ENCODE measurements around the gene ZNF280A.

The ZNF280A gene, protein sequence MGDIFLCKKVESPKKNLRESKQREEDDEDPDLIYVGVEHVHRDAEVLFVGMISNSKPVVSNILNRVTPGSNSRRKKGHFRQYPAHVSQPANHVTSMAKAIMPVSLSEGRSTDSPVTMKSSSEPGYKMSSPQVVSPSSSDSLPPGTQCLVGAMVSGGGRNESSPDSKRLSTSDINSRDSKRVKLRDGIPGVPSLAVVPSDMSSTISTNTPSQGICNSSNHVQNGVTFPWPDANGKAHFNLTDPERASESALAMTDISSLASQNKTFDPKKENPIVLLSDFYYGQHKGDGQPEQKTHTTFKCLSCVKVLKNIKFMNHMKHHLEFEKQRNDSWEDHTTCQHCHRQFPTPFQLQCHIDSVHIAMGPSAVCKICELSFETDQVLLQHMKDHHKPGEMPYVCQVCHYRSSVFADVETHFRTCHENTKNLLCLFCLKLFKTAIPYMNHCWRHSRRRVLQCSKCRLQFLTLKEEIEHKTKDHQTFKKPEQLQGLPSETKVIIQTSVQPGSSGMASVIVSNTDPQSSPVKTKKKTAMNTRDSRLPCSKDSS

DNA sequence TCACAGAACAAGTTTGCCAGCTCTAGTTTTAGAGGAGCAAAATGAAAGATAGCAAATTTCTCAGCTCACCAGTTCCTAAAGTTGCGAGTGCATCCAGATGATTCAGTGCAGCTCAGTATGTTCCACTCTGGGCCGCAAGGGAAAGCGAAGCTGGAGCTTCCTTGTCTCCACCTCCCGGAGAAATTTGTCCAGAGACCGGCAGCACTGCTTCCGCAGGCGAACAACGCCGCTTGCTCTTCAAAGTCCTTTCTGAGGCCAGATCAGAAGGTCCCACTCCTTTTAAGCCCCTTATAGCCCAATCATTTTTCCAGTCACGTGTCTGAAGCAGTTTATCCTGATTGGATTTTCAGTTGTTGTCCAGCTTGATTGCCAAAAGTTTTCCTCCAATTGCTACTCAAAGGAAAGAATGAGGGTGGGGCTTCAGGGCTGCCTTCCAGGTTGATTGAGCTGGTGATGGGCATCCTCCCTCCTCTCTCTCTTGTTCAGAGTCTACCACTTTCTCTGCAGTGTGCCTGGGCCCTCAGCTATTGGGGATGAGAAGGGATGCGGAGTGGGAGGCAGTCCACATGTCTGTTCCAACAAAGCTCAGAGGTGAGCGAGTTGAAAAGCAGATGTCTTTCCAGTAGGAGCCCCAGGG lies at the start of gene ZNF280A:
ZNF280A (minus strand) TSS at position 251 of the 637 bp plus-strand sequence. CDS start 4,640 bp downstream, outside the sequence.
- DNase-seq = no peak

DNA sequence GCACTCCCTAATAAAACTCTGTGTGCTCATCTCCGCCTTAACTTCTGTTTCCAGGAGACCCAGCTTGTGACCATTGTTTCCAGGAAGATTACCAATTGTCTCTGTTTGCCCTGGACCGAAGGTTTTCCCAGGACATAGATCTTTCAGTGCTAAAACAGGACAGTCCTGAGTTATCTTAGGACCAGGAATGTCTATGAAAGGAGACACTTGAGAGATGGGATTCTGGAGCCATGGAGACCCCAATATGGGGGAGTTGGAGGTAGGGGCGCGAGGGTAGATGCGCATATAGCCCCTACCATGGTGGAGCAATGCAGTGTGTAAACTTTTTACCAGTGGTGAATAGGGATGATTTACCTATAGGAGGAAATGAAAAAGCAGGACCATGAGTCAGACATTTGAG lies 49.1 kb upstream of the ZNF280A start:
- DNase-seq = no peak

DNA sequence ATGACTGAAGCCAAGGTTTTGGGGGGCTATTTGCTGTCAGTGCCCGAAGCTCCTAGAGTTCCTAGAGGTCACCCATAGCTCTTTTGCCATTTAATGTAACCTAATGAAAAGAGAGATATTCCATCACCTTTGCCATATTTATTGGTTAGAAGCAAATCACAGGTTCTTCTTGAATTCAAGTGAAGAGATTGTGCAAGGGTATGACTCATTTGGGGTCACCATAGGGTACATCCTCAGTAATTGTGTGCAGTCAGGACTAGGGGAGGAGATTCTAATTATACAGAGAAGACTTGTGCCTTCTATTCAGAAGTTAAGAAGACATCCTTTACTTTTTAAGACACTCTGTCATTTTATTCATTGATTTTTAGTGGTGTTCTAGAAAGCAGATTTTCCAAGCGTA lies 45.9 kb upstream of the ZNF280A start:
- no peak for DNase-seq

DNA sequence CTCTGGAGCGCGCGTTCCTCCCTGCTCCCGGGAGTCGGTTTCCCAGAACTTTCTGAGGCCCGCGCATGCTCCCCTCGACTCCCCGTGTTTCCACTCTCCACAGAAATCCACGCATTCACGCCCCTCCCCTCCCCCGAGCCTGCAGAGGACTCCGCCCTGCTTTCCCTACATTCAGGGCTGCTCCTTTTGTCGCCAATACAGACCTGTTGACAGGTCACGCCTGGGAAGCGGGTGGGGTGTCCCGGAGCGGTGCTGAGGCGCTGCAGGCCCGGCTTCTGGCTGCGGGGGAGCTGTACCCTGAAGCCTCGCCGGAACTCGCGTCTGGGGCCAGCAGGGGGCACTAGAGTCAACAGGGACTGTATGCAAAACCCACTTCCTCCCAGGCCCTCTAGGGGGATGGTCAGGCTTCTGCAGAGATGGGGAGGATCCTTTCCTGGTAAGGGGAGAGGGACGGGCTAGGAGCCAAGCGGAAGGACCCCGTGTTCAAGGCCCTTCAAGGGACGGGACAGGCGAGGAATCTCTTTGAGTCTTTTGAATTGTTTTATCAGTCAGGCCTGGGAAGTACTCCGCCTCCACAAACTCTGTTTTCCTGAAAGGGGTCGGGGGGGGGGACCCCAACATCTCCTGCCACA lies 39.0 kb upstream of the ZNF280A start, which contains the start of gene PRAME:
PRAME (minus strand) TSS at position 294 of the 632 bp plus-strand sequence. CDS start 2,433 bp downstream, outside the sequence.
- peak; percentile 54 for DNase-seq

DNA sequence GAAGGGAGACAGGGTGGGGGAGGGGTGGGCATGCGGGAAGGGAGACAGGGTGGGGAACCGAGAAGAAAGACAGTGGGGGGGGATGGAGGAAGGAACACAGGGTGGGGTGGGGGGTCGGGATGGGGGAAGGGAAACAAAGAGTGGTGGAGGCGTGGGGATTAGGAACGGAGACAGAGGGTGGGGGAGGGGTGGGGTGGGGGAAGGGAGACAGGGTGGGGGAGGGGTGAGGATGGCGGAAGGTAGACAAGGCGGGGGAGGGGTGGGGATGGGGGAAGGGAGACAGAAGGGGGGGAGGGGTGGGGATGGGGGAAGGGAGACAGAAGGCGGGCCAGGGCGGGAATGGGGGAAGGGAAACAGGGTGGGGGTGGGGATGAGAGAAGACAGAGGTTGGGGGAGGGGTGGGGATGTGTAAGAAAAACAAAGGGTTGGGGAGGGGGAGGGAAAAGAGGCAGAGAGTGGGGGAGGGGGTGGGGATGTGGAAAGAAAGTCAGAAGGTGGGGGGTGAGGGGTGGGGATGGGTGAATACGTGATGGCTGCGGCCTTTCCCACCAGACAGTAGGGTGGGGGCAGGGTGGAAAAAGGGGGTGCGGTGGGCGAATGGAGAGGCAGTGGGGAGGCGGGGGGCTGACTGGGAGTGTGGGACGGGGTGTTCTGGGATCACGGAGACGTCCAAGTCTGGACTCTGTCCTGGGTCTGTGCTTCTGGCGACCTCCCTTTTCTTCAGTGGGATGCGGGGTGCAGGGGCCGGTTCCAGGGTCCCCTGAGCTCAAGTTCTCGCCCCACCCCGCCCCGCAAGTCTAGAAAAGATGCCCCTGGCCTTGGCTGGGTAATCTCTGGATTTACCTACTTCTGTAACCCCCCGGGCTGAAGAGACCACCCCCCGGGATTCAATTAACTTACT lies 38.3 kb upstream of the ZNF280A start:
- DNase-seq = no peak

DNA sequence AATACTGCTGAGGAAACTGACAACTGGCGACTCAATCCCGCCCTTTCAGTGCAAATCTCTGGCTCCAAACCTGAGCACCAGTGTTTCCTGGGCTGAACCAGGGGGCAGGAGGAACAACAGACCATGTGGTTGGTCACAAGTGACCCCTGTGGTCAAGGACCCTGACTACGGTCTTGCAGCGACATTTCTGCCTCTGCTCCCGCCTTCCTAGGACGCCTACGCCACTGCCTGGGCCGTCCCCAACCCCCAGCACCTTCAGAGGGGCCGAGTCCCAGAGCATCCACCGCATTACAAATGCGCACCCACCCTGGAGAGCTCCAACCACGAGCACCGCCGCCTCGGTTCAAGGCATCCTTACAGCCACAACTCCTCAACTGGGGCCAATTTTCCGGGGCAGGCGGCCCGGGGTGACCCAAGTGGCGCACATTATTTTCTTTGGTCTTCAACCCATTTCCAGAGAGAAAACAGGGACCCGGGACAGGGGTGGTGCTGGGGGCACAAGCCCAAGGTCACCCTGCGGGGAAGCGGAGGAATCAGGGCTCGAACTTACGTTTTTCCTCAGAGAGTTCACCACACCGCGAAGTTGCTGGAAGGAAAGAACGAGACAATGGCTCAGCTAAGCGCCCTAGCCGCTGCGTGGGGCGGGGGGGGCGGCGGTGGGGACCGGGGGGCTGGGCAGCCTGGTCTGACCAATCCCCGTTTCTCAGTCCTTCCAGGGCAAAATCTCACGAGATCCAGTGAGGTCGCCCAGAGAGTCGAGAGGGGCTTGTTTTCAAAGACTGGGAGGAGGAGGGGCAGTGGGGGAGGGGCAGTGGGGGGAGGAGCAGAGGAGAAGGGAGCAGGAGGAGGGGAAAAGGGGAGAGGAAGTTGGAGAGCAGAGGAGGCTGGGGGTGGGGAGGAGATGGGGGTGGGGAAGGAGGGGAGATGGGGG lies 37.2 kb upstream of the ZNF280A start:
- DNase-seq = no peak

DNA sequence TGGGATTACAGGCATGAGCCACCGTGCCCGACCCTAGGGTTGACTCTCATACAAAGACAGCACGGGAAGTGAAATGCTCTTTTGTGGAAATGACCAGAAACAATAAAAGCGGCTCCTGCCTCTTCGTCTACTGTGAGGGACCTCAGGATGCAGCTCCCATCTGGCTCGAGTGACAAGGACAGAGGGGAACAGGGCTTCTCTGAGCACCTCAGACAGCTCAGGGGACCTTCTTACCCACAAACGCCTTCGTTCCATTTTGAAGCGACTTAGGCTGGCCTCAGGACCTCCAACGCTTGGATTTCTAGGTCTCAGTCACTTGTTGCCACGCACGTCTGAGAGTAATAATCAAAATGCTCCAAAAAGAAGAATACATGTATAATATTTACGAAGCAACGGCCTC lies 36.5 kb upstream of the ZNF280A start:
- DNase-seq = no peak

DNA sequence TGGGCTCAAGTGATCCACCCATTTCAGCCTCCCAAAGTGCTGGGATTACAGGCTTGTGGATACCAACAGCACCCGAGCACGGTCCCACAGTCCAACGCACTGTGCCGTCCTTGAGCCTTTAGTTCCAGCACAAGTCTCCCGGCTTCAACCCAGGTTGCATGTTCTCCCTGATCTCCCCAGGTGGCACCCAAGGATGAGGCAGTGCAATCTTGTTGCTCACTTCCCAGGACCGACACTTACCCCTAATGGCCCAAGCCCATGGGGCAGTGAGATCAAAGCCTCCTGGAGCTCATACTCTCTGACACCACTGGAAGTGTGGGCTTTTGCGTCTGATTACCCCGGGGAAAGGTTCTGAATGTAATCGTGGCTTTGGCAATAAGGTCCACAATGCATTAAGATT lies 35.5 kb upstream of the ZNF280A start:
- DNase-seq = no peak

DNA sequence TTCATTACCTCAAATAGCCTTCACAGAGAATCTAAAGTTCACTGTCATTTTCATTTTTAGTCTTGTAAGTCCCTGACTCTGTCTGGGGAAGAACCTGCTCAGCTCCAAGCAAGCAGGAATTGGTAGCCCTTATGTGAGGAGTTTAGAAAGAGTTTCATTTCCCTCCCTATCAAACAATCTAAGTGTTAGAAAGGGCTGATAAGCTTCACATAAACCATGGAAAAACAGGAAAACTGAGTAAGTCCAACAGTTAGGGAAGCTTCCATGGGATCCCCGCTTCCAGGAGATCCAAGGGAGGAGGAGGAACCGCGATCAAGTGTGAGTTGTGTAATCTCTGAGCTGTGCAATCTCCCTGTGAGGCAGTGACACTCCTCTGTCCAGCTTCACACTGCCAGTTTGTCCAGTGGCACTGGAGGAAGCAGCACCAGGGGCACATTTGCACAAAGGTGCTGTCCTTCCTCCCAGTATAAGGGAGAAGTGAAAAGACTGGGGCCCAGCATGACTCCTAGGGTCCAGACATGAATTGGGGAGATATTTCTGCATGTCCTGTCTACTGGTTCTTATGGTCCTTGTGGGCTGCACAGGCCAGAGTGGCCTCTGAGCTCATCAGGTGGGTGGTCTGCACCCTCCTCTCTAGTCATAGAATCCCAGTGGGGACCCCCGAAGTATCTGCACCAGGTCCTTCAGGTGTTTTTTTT lies 34.7 kb upstream of the ZNF280A start:
- DNase-seq = no peak

DNA sequence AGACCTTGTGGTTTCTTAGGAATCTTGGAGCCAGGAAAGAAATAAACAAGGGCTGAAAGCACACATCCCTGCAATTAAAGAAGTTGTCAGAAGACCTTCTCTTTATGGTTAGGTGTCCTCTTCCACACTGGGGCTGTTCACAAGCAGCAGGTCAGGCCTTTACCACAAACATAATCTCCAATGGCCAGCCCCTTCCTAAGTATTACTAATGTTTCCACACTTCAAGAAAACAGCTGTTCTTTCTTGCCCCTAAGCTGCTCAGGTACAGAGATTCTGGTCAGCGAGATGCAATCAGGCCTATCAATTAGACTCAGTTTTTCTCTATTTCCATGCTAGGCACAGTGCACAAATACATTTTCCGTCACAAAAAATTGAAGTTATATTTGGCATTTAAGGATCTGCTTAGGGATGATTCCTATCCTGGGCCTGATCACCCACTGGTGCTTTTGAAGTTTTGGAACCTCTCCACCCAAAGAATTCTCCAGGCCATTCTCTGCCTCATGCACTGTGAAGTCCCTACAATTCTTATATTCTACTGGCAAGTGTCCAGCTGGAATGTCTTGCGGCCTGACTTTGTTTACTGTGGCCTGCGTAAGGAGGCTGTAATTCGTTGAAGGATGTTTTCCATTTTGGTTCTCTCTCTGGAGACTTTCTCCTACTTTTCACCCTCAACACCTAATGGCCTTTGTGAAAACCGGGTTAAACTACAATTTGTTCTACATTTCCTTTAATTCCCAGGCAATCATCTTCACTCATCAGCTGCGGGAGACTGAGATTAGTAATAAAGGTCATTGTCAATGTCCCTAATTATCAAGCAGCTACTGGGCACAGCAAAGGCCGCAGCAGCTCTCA lies 33.9 kb upstream of the ZNF280A start:
- no peak for DNase-seq

DNA sequence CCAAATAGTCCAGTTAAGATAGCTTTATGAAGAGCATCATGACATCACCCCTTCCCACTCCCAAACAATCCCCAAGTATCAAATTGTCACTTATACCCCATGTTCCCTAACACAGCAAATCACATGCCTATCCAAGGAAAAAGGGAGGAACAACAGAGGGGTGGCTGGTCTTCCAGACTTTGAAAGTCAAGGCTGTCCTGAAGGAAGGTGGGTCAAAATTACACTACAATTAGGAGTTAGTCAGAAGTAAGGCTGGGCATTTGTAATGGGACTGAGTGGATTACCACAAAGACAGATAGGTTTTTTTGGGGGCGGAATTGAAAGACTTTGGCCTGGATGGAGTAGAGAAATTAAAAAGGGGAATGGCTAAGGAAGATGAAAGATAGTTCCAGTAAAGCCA lies 33.1 kb upstream of the ZNF280A start:
- no peak for DNase-seq

DNA sequence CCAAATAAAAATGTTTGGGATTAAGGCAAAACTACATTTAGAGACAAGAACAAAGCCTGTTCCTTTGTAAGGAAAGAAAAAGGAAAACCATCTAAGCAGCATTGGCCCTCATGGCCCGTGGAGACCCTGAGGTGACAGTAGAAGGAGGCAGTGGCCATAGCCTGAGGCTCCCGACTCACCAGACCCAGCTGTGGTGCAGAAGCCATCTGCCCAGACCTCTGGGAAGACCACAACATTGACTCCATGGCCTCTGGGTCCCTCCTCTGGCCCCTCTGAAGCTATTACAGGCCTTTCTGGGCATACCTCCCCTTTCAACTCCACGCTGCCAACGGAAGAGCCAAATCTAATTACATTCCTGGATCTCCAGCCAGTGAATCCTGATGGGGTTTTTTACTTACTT lies 32.6 kb upstream of the ZNF280A start:
- no peak for DNase-seq

DNA sequence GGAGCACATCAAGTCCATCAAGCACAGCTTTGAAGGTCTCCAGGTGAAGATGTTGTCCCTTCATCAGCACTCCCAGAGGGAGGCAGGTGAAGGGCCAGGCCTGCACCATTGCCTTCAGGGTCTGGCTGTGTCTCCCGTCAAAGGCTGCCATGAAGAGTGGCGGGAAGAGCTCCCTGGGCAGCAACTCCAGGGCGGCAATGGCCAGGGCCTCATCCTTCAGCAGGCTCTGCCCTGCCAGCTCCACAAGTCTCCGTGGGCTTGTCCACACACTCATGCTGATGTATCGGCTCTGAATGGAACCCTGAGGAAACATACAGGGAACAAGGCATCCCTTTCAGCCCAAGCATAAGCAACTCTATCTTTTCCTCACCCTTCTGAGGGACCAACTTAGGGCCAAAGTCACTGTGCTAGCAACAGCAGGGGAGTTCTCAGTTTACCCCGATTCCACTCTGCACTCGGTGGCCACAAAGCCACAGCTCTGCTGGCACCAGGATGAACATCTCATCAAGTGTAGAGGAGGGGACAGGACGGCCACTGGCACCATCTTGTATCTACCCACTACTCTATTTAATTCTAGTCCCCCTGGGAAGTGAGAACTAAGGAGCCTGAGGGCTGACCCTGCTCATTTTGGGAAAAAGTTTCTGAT lies 30.8 kb upstream of the ZNF280A start:
- no peak for DNase-seq

DNA sequence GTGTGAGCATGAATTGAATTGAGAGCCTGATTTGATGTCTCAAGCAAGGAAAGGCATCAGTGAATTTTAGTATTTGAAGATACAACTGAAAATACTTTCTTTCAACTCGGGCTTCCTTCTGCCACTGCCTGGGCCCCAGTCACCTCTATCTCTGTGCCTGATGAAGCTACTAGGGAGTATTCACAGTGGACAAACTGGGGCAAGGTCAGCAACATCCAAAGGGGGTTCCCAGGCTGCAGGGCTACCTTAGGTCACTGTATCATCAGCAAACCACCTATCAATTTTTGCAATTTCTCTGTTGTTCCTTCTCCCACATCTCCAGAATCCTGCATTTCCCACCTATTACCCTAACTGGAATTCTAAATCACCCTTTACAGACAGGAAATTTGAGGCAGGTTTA lies 28.8 kb upstream of the ZNF280A start:
- no peak for DNase-seq

DNA sequence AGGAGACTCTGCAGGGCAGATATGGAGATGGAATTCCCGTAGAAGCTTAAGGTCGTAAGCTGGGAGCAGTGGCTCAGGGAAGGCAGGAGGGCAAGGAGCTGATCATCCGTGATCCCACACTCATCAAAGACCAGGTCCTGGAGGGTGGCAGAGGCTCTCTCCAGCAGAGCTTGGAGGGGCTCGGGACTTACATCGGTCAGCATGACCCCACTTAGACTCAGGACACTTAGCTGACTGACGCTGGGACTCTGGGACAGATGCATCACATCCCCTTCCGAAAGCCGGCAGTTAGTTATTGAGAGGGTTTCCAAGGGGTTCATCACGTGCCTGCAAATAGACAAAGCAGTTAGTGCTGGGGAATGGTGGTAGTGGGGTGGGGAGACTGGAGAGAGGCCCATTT lies 28.2 kb upstream of the ZNF280A start:
- no peak for DNase-seq

DNA sequence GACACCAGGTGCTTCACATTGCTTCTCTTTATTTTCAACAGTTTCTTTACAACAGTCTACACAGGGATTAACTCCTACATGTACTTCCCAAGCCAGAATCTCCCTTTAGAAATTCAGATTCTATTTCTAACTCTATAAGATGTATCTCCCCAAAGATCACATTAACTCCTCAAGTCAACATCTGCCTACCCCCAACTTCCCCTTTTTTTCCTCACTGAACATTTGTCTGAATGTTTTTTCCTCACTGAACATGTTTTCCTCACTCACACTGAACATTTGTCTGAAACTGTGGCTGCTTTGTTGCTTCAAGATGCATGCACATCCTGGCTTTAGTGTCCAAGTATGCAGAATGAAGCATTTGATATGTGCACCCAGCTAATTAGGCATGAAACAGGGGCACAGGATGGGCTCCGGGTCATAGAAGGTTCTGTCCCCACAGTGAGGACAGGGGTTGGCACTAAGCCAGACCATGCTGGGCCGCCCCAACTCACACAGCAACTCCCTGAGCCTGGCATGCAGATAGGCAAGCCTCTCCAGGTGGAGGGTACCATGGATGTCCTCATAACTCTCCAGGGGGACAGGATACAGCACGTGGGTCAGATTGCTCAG lies 27.7 kb upstream of the ZNF280A start:
- no peak for DNase-seq

DNA sequence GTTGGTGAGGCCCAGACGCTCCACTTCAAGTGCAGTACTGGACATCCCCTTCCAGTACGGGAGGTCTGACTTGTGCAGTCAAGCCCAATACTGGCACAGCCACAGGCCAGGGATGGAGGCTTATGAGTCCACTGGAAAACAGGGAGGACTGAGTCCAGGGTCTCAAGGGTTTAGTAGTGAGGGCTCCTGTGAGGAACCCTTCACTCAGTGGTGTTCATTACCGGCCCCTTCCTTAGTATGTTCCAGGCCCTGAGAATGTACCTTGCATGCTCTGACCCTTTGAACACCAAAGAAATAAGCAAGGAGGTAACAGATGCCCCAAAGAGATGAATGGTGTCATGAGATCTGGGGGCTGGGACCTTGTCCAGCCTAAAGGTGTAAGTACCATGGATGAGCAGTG lies 27.2 kb upstream of the ZNF280A start:
- DNase-seq = no peak

DNA sequence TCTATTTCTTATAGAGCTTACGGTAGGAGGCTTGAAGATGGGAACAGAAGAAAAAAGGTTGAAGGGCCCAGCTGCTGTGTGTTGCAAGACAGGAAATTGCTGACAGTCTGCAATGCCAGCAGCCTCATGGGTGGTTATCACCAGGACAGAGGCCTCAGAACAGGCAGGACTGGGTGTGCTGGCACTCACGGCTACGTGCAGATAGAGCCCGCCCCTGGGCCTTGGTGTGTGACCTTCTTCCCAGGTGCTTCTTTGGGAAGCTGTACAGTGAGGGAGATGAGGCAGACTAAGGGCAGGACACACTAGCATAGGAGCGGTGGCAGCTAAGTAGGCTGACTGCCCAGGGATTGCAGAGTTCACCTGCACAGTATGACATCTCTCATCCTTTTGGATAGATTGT lies 26.4 kb upstream of the ZNF280A start:
- DNase-seq = no peak

DNA sequence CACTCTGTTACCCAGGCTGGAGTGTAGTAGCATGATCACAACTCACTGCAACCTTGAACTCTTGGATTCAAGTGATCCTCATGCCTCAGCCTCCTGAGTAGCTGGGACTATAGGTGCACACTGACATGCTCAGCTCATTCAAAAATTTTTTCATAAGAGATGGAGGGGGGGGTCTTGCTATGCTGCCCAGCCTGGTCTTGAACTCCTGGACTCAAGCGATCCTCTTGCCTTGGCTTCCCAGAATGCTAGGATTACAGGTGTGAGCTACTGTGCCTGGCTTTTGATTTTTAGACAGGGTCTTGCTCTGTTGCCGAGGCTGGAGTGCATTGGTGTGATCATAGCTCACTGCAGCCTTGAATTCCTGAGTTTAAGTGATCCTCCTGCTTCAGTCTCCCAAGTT lies 25.0 kb upstream of the ZNF280A start:
- DNase-seq = no peak
